Measurements from ENCODE around the gene CDKN1C.

CDKN1C gene

GRCh38 chr11:2893935-2894334, 8.4 kb upstream of the CDKN1C start:
- Histone ChIP-seq H3K79me2 (ENCODE audit: insufficient read depth, low read length) (no peaks in the 10 kb centered on the region), H3K9ac (ENCODE audit: low read length) (no peak overlapping the region), H3K27me3 (ENCODE audit: low read length) (no peaks in the 10 kb centered on the region), H2AFZ (ENCODE audit: low read depth, low read length, severe bottlenecking) (no peak overlapping the region), H3K4me2 (ENCODE audit: low read depth, low read length, poor library complexity, severe bottlenecking) (no peak overlapping the region), H3K36me3 (ENCODE audit: low read length) (no peaks in the 10 kb centered on the region), H3K27ac (ENCODE audit: low read depth, low read length) (no peak overlapping the region), H3K9me3 (ENCODE audit: insufficient read depth, low read length) (no peaks in the 10 kb centered on the region), H3F3A (ENCODE audit: insufficient read depth) (no peaks in the 10 kb centered on the region), H4K20me1 (ENCODE audit: low read depth, low read length) (no peaks in the 10 kb centered on the region), H3K4me3 (ENCODE audit: insufficient read depth, low read length, poor library complexity, severe bottlenecking) (no peak overlapping the region), H3K9me2 (replicated peaks; ENCODE audit: insufficient read depth, low read length) (no peaks in the 10 kb centered on the region)
- TF ChIP-seq EZH2phosphoT487 (conservative IDR thresholded peaks at IDR 0.05; ENCODE audit: low read length) (no peak), CTCF (IDR thresholded peaks at IDR 0.05; ENCODE audit: insufficient read depth, low read length, poor library complexity, severe bottlenecking) (no peak)

DNA sequence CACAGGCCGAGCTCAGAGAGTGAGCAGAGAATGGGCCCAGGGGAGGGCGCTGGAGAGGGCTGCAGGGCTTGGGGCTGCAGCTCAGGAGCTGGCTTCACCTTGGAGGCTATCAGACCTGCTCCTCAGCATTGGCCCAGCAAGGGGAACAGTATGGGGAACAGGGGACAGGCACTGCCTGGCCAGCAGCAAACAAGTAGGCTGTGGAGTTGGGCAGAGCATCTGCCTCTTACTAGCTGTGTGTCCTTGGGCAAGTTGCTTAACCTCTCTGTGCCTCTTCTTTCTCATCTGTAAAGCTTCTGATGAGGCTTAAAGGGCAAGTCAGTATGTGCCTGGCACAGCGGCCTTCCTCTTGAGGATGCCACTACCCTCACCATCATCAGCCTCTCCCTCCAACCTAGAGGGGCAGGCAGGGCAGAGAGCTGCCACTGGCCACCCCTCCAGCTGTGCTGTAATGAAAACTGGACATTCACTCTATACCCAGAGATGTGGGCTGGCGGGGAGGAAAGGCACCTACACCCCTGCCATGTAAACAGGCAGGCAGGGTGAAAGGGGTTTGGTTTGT, 7.5 kb upstream of the CDKN1C start:
- no peaks in the 10 kb centered on the region for H3K27me3 ChIP-seq (ENCODE audit: low read length)
- H3F3A ChIP-seq (ENCODE audit: insufficient read depth): no peaks in the 10 kb centered on the region
- H3K36me3 ChIP-seq (ENCODE audit: low read length): no peaks in the 10 kb centered on the region
- H3K9ac ChIP-seq (ENCODE audit: low read length): peak overlapping the region; percentile 9; the same call in 1 of the 2 replicates
- no peak overlapping the region for H3K4me2 ChIP-seq (ENCODE audit: low read depth, low read length, poor library complexity, severe bottlenecking)
- TF ChIP-seq CTCF (IDR thresholded peaks at IDR 0.05; ENCODE audit: insufficient read depth, low read length, poor library complexity, severe bottlenecking) (no peak), EZH2phosphoT487 (conservative IDR thresholded peaks at IDR 0.05; ENCODE audit: low read length) (no peak)
- peak overlapping the region; percentile 6 for H2AFZ ChIP-seq (ENCODE audit: low read depth, low read length, severe bottlenecking)
- no peaks in the 10 kb centered on the region for H3K9me3 ChIP-seq (ENCODE audit: insufficient read depth, low read length)
- H3K79me2 ChIP-seq (ENCODE audit: insufficient read depth, low read length): no peaks in the 10 kb centered on the region
- H3K9me2 ChIP-seq (replicated peaks; ENCODE audit: insufficient read depth, low read length): no peaks in the 10 kb centered on the region
- H4K20me1 ChIP-seq (ENCODE audit: low read depth, low read length): no peaks in the 10 kb centered on the region
- no peak overlapping the region for H3K27ac ChIP-seq (ENCODE audit: low read depth, low read length)
- no peak overlapping the region for H3K4me3 ChIP-seq (ENCODE audit: insufficient read depth, low read length, poor library complexity, severe bottlenecking)

- Histone ChIP-seq H3K4me2 (ENCODE audit: low read depth, low read length, poor library complexity, severe bottlenecking) (peak overlapping the region; percentile 27), H3K36me3 (ENCODE audit: low read length) (no peaks in the 10 kb centered on the region), H2AFZ (ENCODE audit: low read depth, low read length, severe bottlenecking) (peak overlapping the region; percentile 6), H3K4me3 (ENCODE audit: insufficient read depth, low read length, poor library complexity, severe bottlenecking) (no peak overlapping the region), H4K20me1 (ENCODE audit: low read depth, low read length) (no peaks in the 10 kb centered on the region), H3K9ac (ENCODE audit: low read length) (peak overlapping the region; percentile 9; the same call in 1 of the 2 replicates), H3K27me3 (ENCODE audit: low read length) (no peaks in the 10 kb centered on the region), H3F3A (ENCODE audit: insufficient read depth) (no peaks in the 10 kb centered on the region), H3K9me2 (replicated peaks; ENCODE audit: insufficient read depth, low read length) (no peaks in the 10 kb centered on the region), H3K27ac (ENCODE audit: low read depth, low read length) (no peak overlapping the region), H3K79me2 (ENCODE audit: insufficient read depth, low read length) (no peaks in the 10 kb centered on the region), H3K9me3 (ENCODE audit: insufficient read depth, low read length) (no peaks in the 10 kb centered on the region)
- TF ChIP-seq CTCF (IDR thresholded peaks at IDR 0.05; ENCODE audit: insufficient read depth, low read length, poor library complexity, severe bottlenecking) (peak; percentile 98), EZH2phosphoT487 (conservative IDR thresholded peaks at IDR 0.05; ENCODE audit: low read length) (no peak)
These were observed 6.8 kb upstream of the CDKN1C start for GRCh38 chr11:2892215-2892966.
